Right atrium auricular region (tissue), 2 donors: ENCODE data around the gene EPHB4. TPM values are rescaled to one million over a fixed set of nuclear protein-coding genes. Genes with fewer than 3 reads are reported as not detected.
"Not testable (repeated sequence)": the region's sequence is repeated elsewhere in the genome, so short reads cannot be mapped to it uniquely, and the experiment has no call there.

ENCODE experiments used
- DNase-seq: peaks from one replicate; pipeline ENCODE4 v3.0.0-alpha.2; 2019; ENCODE audit warnings: low spot score
- H3K27ac ChIP-seq, 2 donors: fragments of 200-600 bp; sonication (generic); 1 replicate in 1 of 2; 2 replicates in 1 of 2; pipeline ENCODE4 v1.5.1; 2016 to 2019
- H3K27me3 ChIP-seq, 2 donors: fragments of 200-600 bp; sonication (generic); one replicate each; pipeline versions ENCODE4 v1.5.1 to v1.6.0; 2017 to 2019
- H3K36me3 ChIP-seq: fragments of 200-600 bp; sonication (generic); one replicate; pipeline ENCODE4 v1.5.1; 2016
- H3K4me1 ChIP-seq, 2 donors: fragments of 200-600 bp; sonication (generic); one replicate each; pipeline versions ENCODE4 v1.5.1 to v1.6.0; 2017 to 2019
- H3K4me3 ChIP-seq, 2 donors: fragments of 200-600 bp; sonication (generic); 1 replicate in 1 of 2; 2 replicates in 1 of 2; pipeline ENCODE4 v1.5.1; 2017 to 2019; ENCODE audit warnings: mild to moderate bottlenecking in 1 of 2, moderate library complexity in 1 of 2
- H3K9me3 ChIP-seq, 2 donors: fragments of 200-600 bp; sonication (generic); one replicate each; pipeline ENCODE4 v1.5.1; 2019
- total RNA-seq, 2 donors: library from RNA; depleted of rRNA; stranded (reverse); fragments of >200 nt; gene quantifications; one replicate each; pipeline ENCODE4 v1.1.0, GENCODE V29; 2016
- TF ChIP-seq, protein P1 (sequence below), 2 donors: fragments of 200-600 bp; sonication (generic); IDR thresholded peaks; one replicate each; pipeline ENCODE4 v1.5.1; 2019; ENCODE audit warnings: antibody characterized with exemption in 2 of 2

EPHB4 gene
- total RNA-seq, 2 donors from 2014 or later: 25.0 to 64.6 TPM

DNA sequence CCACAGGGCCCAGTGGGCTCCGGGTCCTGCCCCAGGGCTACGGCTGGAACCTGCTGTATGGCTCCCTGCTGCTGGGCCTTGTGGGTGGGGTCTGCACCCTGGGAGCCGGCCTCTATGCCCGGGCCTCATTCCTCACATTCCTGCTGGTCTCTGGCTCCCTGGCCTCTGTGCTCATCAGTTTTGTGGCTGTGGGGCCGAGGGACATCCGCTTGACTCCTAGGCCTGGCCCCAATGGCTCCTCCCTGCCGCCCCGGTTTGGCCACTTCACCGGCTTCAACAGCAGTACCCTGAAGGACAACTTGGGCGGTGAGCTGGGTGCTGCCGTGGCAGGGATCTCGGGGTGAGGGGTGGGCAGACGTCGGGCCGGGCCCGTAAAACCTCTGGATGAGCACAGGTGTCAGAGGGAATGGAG, 29.6 kb upstream of the EPHB4 start:
- no peaks in the 10 kb centered on the region for H3K36me3 ChIP-seq

DNA sequence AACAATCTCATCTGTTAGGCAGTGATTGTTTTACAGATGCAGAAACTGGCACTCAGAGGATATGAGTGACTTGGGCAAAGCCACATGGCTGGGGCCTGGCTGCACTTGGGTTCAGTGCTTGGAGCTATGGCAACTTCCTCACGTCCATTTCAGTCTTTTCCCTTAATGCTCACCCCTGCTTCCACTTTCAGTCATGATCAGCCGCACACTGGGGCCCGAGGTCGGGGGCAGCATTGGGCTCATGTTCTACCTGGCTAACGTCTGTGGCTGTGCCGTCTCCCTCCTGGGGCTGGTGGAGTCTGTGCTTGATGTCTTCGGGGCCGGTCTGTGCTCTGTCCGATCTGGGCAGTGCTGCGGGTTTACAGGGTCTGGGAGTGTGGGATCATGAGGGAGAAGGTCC, 28.2 kb upstream of the EPHB4 start:
- Histone ChIP-seq H3K4me1 (peaks cover 0 to 16% of the 10 kb centered on the region in 2 donors), H3K9me3 (no peaks in the 10 kb centered on the region), H3K27me3 (no peaks in the 10 kb centered on the region), H3K27ac (no peak overlapping the region), H3K4me3 (no peak overlapping the region), H3K36me3 (no peaks in the 10 kb centered on the region)
- TF ChIP-seq, protein P1, sequence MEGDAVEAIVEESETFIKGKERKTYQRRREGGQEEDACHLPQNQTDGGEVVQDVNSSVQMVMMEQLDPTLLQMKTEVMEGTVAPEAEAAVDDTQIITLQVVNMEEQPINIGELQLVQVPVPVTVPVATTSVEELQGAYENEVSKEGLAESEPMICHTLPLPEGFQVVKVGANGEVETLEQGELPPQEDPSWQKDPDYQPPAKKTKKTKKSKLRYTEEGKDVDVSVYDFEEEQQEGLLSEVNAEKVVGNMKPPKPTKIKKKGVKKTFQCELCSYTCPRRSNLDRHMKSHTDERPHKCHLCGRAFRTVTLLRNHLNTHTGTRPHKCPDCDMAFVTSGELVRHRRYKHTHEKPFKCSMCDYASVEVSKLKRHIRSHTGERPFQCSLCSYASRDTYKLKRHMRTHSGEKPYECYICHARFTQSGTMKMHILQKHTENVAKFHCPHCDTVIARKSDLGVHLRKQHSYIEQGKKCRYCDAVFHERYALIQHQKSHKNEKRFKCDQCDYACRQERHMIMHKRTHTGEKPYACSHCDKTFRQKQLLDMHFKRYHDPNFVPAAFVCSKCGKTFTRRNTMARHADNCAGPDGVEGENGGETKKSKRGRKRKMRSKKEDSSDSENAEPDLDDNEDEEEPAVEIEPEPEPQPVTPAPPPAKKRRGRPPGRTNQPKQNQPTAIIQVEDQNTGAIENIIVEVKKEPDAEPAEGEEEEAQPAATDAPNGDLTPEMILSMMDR (IDR thresholded peaks at IDR 0.05): no peak
- DNase-seq: no peak

More for the DNA sequence above, 29.6 kb upstream of the EPHB4 start:
- H3K4me1 ChIP-seq: peaks cover 0 to 13% of the 10 kb centered on the region in 2 donors
- DNase-seq: no peak
- TF ChIP-seq, protein P1 (IDR thresholded peaks at IDR 0.05): no peak
- no peak overlapping the region for H3K27ac ChIP-seq
- no peaks in the 10 kb centered on the region for H3K27me3 ChIP-seq
- H3K4me3 ChIP-seq: no peak overlapping the region
- no peaks in the 10 kb centered on the region for H3K9me3 ChIP-seq

DNA sequence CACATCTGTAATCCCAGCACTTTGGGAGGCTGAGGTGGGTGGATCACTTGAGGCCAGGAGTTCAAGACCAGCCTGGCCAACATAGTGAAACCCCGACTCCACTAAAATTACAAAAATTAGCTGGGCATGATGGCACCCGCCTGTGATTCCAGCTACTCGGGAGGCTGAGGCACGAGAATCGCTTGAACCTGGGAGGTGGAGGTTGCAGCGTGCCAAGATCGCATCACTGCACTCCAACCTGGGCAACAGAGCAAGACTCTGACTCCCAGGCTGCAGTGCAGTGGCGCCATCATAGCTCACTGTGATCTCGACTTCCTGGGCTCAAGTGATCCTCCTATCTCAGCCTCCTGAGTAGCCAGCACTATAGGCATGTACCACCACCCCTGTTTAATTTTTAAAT, 27.6 kb upstream of the EPHB4 start:
- H3K36me3 ChIP-seq, H3K27ac ChIP-seq, H3K4me3 ChIP-seq, DNase-seq, H3K9me3 ChIP-seq, H3K27me3 ChIP-seq: not testable (repeated sequence)
- peaks cover 0 to 16% of the 10 kb centered on the region in 2 donors for H3K4me1 ChIP-seq

DNA sequence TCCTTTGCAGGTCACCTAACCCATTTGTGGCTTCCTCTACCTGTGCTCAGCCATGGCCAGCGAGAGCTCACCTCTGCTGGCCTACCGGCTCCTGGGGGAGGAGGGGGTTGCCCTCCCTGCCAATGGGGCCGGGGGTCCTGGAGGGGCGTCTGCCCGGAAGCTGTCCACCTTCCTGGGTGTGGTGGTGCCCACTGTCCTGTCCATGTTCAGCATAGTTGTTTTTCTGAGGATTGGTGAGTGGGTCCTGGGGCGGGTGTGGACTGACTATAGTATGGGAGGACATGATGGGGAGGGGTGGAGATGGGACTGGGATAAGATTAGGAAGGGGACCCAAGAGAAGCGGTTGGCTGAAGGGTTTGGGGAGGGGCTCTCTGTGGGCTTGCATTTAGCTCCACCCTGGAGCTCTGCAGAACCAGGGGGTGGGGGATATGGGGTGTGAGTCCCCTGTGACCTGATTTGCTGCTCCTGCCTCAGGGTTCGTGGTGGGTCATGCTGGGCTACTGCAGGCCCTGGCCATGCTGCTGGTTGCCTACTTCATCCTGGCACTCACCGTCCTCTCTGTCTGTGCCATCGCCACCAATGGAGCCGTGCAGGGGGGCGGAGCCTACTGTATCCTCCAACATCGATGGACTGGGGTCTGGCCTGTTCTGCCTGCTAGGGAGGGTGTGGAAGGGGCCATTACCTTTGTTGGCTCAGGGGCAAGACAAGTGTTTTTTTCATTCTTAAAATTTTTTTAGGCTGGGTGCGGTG, 27.0 kb upstream of the EPHB4 start:
- TF ChIP-seq, protein P1 (IDR thresholded peaks at IDR 0.05): no peak
- no peak for DNase-seq
- H3K4me3 ChIP-seq: no peak overlapping the region
- H3K36me3 ChIP-seq: no peaks in the 10 kb centered on the region
- no peaks in the 10 kb centered on the region for H3K27me3 ChIP-seq
- H3K9me3 ChIP-seq: no peaks in the 10 kb centered on the region
- peaks cover 0 to 16% of the 10 kb centered on the region in 2 donors for H3K4me1 ChIP-seq
- H3K27ac ChIP-seq: no peak overlapping the region

DNA sequence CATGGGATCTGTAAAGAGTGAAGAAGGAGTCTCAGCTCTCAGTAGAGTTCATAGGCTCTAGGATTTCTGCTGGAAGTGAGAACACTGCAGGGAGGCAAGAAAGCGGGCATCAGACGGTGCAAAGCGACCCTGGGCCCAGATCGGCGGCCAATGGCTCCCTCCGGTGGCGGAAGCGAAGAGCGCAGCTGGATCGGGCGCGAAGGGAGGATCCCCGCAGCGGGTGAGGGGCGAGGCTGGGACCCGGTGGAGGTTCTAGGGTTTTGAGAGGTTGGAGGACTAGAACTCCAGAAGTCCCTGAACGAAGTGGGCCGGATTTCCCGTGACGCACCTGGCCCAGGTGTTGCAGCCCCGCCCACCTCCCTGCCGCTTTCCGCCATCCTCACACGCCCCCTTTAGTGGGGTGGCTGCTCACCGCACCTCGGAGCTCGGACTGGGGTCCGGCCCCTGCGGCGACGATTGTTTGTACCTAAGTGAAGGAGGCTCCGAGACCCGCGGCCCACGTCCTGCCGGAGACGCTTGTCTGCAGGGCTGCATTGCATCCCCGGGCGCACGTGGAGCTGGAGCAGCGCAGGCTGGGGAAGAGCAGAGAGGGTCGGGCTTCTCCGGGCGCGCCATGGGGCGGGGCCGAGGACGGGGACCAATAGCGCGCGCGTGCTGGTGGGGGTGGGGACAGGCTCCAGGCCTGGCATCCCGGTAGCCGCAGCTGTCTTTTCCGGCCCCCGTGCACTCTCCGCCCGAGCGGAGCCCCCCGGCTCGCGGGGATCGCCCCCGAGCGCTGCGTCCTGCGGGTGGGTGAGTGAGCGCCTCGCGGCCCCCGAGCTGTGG, 24.9 kb upstream of the EPHB4 start, which contains the start of gene SLC12A9:
Gene SLC12A9 (plus strand): TSS at position 666 of the 825 bp plus-strand sequence. CDS start 1,485 bp downstream, outside the sequence.
- TF ChIP-seq, protein P1 (IDR thresholded peaks at IDR 0.05): peak; percentile 89 to 93
- DNase-seq: peak; percentile 88
- Histone ChIP-seq H3K27me3 (no peaks in the 10 kb centered on the region), H3K4me3 (peak within 1 kb of the TSS; percentile 54 to 76), H3K4me1 (peaks cover 0 to 16% of the 10 kb centered on the region in 2 donors), H3K9me3 (no peaks in the 10 kb centered on the region), H3K27ac (peak within 1 kb of the TSS; percentile 63), H3K36me3 (no peaks in the 10 kb centered on the region)

DNA sequence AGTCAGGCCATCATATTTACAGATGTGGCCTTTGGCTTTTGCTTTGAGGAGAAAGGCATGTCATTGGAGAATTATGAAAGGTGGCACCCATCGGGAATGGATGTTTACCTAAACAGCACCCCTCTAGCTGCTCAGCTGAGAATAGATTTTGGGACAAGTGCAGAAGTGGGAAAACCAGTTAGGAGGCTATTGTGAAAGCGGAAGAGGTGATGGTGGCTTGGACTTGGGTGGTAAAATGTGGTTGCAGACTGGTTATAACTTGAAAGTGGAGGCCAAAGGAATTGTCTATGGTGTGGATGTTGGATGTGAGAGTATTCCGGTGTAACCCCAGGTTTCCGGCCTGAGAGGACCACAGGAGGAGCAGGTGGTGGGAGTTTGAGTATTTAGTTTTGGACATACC, 20.0 kb upstream of the EPHB4 start:
- Histone ChIP-seq H3K4me1 (peaks cover 0 to 7% of the 10 kb centered on the region in 2 donors), H3K4me3 (no peak overlapping the region), H3K9me3 (no peaks in the 10 kb centered on the region), H3K27ac (no peak overlapping the region), H3K27me3 (no peaks in the 10 kb centered on the region), H3K36me3 (no peaks in the 10 kb centered on the region)
- TF ChIP-seq, protein P1 (IDR thresholded peaks at IDR 0.05): no peak
- DNase-seq: no peak
